ENCODE measurements around the gene CD99.
"Not testable (repeated sequence)": the region's sequence is repeated elsewhere in the genome, so short reads cannot be mapped to it uniquely, and the experiment has no call there.

DNA sequence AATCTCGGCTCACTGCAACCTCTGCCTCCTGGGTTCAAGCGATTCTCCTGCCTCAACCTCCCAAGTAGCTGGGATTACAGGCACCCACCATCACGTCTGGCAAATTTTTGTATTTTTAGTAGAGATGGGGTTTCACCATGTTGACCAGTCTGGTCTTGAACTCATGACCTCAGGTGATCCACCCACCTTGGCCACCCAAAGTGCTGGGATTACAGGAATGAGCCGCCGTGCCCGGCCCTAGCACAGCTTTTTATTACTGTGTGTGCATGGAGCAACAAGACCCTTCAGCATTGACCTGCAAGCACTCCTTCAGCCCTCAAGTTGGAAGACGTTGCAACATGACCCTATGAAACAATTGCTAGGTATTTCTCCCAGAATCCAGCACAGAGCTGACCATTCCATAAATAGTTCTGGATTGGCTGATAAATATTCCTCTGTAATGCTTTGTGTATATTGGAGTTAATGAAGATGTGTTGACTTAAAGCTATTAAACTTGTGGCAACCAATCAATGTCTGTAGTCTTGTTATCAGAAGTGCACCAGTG, 15.4 kb upstream of the CD99 start:
- TF ChIP-seq FEZF1 (tag by site-specific recombination; IDR thresholded peaks at IDR 0.05); MZF1 (tag by site-specific recombination; IDR thresholded peaks at IDR 0.05; ENCODE audit: borderline replicate concordance); ZNF521 (tag by site-specific recombination; IDR thresholded peaks at IDR 0.05); HOXD13 (CRISPR knock-in tag; IDR thresholded peaks at IDR 0.05; ENCODE audit: borderline replicate concordance); ZNF629 (tag by site-specific recombination; IDR thresholded peaks at IDR 0.05): not testable (repeated sequence)
- TF ChIP-seq, protein P1, sequence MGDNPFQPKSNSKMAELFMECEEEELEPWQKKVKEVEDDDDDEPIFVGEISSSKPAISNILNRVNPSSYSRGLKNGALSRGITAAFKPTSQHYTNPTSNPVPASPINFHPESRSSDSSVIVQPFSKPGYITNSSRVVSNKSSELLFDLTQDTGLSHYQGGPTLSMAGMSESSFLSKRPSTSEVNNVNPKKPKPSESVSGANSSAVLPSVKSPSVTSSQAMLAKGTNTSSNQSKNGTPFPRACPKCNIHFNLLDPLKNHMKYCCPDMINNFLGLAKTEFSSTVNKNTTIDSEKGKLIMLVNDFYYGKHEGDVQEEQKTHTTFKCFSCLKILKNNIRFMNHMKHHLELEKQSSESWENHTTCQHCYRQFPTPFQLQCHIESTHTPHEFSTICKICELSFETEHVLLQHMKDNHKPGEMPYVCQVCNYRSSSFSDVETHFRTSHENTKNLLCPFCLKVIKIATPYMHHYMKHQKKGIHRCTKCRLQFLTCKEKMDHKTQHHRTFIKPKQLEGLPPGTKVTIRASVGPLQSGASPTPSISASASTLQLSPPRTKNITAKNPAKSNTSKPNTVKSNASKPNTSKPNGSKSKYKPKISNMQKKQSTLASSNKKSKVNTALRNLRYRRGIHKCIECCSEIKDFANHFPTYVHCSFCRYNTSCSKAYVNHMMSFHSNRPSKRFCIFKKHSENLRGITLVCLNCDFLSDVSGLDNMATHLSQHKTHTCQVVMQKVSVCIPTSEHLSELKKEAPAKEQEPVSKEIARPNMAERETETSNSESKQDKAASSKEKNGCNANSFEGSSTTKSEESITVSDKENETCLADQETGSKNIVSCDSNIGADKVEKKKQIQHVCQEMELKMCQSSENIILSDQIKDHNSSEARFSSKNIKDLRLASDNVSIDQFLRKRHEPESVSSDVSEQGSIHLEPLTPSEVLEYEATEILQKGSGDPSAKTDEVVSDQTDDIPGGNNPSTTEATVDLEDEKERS (tag by site-specific recombination; IDR thresholded peaks at IDR 0.05) = not testable (repeated sequence)
- TF ChIP-seq, protein P2, sequence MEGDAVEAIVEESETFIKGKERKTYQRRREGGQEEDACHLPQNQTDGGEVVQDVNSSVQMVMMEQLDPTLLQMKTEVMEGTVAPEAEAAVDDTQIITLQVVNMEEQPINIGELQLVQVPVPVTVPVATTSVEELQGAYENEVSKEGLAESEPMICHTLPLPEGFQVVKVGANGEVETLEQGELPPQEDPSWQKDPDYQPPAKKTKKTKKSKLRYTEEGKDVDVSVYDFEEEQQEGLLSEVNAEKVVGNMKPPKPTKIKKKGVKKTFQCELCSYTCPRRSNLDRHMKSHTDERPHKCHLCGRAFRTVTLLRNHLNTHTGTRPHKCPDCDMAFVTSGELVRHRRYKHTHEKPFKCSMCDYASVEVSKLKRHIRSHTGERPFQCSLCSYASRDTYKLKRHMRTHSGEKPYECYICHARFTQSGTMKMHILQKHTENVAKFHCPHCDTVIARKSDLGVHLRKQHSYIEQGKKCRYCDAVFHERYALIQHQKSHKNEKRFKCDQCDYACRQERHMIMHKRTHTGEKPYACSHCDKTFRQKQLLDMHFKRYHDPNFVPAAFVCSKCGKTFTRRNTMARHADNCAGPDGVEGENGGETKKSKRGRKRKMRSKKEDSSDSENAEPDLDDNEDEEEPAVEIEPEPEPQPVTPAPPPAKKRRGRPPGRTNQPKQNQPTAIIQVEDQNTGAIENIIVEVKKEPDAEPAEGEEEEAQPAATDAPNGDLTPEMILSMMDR (tag by site-specific recombination; IDR thresholded peaks at IDR 0.05) = not testable (repeated sequence)
